ENCODE measurements around the gene SYT7. TPM values are rescaled to one million over a fixed set of nuclear protein-coding genes. Genes with fewer than 3 reads are reported as not detected.

Gene SYT7
- total and polyA plus RNA-seq, 2 of the 8 experiments (the other 6 are each of a cell fraction or from before 2014, with no cell fraction given), result 9.6 to 10.5 TPM

GRCh38 chr11:61475433-61475832 lies 105.4 kb downstream of the SYT7 start (continued):
- no peak for TF ChIP-seq CTCF (IDR thresholded peaks at IDR 0.05; ENCODE audit: control extremely low read depth in 1 of 3, insufficient read depth in 1 of 3, low read depth in 1 of 3, low read length in 3 of 3)
- TF ChIP-seq SUZ12 (IDR thresholded peaks at IDR 0.05; ENCODE audit: low read length), result no peak
- TF ChIP-seq RAD21 (IDR thresholded peaks at IDR 0.05 in 1 of 2, conservative IDR thresholded peaks at IDR 0.05 in 1 of 2; ENCODE audit: low read depth in 2 of 2, low read length in 2 of 2), result no peak
- TF ChIP-seq, protein P1, sequence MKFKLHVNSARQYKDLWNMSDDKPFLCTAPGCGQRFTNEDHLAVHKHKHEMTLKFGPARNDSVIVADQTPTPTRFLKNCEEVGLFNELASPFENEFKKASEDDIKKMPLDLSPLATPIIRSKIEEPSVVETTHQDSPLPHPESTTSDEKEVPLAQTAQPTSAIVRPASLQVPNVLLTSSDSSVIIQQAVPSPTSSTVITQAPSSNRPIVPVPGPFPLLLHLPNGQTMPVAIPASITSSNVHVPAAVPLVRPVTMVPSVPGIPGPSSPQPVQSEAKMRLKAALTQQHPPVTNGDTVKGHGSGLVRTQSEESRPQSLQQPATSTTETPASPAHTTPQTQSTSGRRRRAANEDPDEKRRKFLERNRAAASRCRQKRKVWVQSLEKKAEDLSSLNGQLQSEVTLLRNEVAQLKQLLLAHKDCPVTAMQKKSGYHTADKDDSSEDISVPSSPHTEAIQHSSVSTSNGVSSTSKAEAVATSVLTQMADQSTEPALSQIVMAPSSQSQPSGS (IDR thresholded peaks at IDR 0.05; ENCODE audit: low read length), result no peak
- no peak for TF ChIP-seq TCF12 (IDR thresholded peaks at IDR 0.05; ENCODE audit: low read depth, low read length)
- no peak for TF ChIP-seq KDM1A (IDR thresholded peaks at IDR 0.05; ENCODE audit: borderline replicate concordance, low read length)

Measured in H1 (cell line).